ENCODE results near the gene ANK3.

The ANK3 gene

GRCh38 chr10:60098677-60099601 lies 290.7 kb downstream of the ANK3 start:
- Histone ChIP-seq H3F3A (ENCODE audit: insufficient read depth, low read length) (no peaks in the 10 kb centered on the region), H2AFZ (ENCODE audit: low read length) (no peak overlapping the region), H3K79me2 (ENCODE audit: low read length) (no peaks in the 10 kb centered on the region), H3K9ac (ENCODE audit: low read length) (no peak overlapping the region), H3K9me3 (replicated peaks; ENCODE audit: insufficient read depth, low read length) (no peaks in the 10 kb centered on the region), H4K20me1 (ENCODE audit: insufficient read depth, low read length) (no peaks in the 10 kb centered on the region), H3K27me3 (replicated peaks; ENCODE audit: insufficient read depth, low read length) (no peaks in the 10 kb centered on the region), H3K4me2 (ENCODE audit: low read depth, low read length) (no peak overlapping the region), H3K4me1 (ENCODE audit: low read length) (no peaks in the 10 kb centered on the region), H3K4me3 (ENCODE audit: low read length) (no peak overlapping the region), H3K9me2 (replicated peaks; ENCODE audit: insufficient read depth, low read length) (no peaks in the 10 kb centered on the region), H3K27ac (ENCODE audit: low read length) (no peak overlapping the region), H3K36me3 (replicated peaks; ENCODE audit: insufficient read depth, low read length) (no peaks in the 10 kb centered on the region)
- no peak for TF ChIP-seq EZH2 (optimal IDR thresholded peaks at IDR 0.05; ENCODE audit: low read depth, low read length)
- TF ChIP-seq, protein P1, sequence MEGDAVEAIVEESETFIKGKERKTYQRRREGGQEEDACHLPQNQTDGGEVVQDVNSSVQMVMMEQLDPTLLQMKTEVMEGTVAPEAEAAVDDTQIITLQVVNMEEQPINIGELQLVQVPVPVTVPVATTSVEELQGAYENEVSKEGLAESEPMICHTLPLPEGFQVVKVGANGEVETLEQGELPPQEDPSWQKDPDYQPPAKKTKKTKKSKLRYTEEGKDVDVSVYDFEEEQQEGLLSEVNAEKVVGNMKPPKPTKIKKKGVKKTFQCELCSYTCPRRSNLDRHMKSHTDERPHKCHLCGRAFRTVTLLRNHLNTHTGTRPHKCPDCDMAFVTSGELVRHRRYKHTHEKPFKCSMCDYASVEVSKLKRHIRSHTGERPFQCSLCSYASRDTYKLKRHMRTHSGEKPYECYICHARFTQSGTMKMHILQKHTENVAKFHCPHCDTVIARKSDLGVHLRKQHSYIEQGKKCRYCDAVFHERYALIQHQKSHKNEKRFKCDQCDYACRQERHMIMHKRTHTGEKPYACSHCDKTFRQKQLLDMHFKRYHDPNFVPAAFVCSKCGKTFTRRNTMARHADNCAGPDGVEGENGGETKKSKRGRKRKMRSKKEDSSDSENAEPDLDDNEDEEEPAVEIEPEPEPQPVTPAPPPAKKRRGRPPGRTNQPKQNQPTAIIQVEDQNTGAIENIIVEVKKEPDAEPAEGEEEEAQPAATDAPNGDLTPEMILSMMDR (IDR thresholded peaks at IDR 0.05; ENCODE audit: low read length) = peak; percentile 49
- no peak for TF ChIP-seq EZH2phosphoT487 (IDR thresholded peaks at IDR 0.05; ENCODE audit: low read length)
- no peak for DNase-seq

DNA sequence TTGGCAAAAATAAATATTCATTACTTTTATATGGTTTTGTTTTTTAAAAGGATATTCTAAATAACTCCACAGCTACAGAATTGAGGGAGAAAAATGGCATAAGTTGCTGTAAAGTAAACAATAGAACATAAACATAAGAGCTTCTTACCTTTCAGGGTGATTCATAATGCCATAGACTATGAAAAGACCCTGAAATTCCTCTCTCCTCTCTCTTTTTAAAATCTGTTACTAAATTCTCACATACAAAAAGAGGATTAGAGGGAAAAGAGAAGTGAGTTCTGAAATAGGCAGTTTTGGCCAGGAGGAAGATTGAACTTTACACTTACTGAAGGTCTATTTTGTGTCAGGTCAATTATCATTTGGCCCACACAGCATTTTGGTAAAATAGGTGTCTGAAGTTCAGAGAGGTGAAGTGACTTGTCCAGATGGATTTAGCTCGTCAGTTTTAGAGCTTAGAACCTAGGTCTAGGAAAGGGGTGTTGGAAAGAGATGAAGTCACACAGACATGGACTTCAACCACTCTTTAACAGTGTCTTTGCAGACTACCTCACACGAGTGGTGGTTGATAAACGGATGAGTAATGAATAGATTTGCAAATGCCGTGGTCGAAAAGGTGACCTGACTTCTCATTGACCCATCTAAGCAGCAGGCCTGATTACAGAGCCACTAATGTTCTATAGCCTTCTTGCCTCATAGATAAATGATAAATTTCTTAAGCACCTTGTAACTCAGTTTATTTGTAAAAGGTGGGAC lies 292.7 kb downstream of the ANK3 start:
- Histone ChIP-seq H4K20me1 (ENCODE audit: insufficient read depth, low read length) (no peaks in the 10 kb centered on the region), H3K4me1 (ENCODE audit: low read length) (no peaks in the 10 kb centered on the region), H3K9me2 (replicated peaks; ENCODE audit: insufficient read depth, low read length) (no peaks in the 10 kb centered on the region), H3K27me3 (replicated peaks; ENCODE audit: insufficient read depth, low read length) (no peaks in the 10 kb centered on the region), H3F3A (ENCODE audit: insufficient read depth, low read length) (no peaks in the 10 kb centered on the region), H3K27ac (ENCODE audit: low read length) (no peak overlapping the region), H3K4me2 (ENCODE audit: low read depth, low read length) (no peak overlapping the region), H3K9me3 (replicated peaks; ENCODE audit: insufficient read depth, low read length) (no peaks in the 10 kb centered on the region), H2AFZ (ENCODE audit: low read length) (no peak overlapping the region), H3K4me3 (ENCODE audit: low read length) (no peak overlapping the region), H3K36me3 (replicated peaks; ENCODE audit: insufficient read depth, low read length) (no peaks in the 10 kb centered on the region), H3K79me2 (ENCODE audit: low read length) (no peaks in the 10 kb centered on the region), H3K9ac (ENCODE audit: low read length) (no peak overlapping the region)
- no peak for DNase-seq
- no peak for TF ChIP-seq EZH2 (optimal IDR thresholded peaks at IDR 0.05; ENCODE audit: low read depth, low read length)
- no peak for TF ChIP-seq EZH2phosphoT487 (IDR thresholded peaks at IDR 0.05; ENCODE audit: low read length)
- TF ChIP-seq, protein P1 (IDR thresholded peaks at IDR 0.05; ENCODE audit: low read length) = no peak

DNA sequence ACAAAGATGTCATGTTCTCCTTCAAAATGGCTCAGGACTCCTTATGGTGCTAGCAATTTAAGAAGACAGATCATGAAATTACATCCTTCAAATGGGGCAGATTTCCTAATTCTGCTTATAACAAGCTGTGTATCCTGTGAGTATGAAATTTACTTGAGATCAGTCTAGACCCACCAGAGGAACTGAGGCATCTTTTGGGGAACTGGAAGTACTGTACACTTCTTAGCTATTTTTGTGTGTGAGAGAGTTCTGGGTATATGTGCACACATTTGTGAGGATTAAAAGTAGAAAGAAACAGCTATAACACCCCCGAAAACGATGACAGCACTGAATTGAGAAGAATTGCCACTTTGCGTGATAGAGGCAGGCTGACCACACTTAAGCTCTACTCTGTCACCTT lies 296.4 kb downstream of the ANK3 start:
- no peak overlapping the region for H3K27ac ChIP-seq (ENCODE audit: low read length)
- H2AFZ ChIP-seq (ENCODE audit: low read length) = no peak overlapping the region
- no peaks in the 10 kb centered on the region for H3K36me3 ChIP-seq (replicated peaks; ENCODE audit: insufficient read depth, low read length)
- no peak overlapping the region for H3K4me3 ChIP-seq (ENCODE audit: low read length)
- no peaks in the 10 kb centered on the region for H3F3A ChIP-seq (ENCODE audit: insufficient read depth, low read length)
- no peaks in the 10 kb centered on the region for H3K27me3 ChIP-seq (replicated peaks; ENCODE audit: insufficient read depth, low read length)
- H3K9ac ChIP-seq (ENCODE audit: low read length) = no peak overlapping the region
- no peaks in the 10 kb centered on the region for H3K9me3 ChIP-seq (replicated peaks; ENCODE audit: insufficient read depth, low read length)
- H3K4me1 ChIP-seq (ENCODE audit: low read length) = no peaks in the 10 kb centered on the region
- TF ChIP-seq EZH2 (optimal IDR thresholded peaks at IDR 0.05; ENCODE audit: low read depth, low read length) = no peak
- no peak for TF ChIP-seq EZH2phosphoT487 (IDR thresholded peaks at IDR 0.05; ENCODE audit: low read length)
- TF ChIP-seq, protein P1 (IDR thresholded peaks at IDR 0.05; ENCODE audit: low read length) = no peak
- H4K20me1 ChIP-seq (ENCODE audit: insufficient read depth, low read length) = no peaks in the 10 kb centered on the region
- no peaks in the 10 kb centered on the region for H3K79me2 ChIP-seq (ENCODE audit: low read length)
- no peak overlapping the region for H3K4me2 ChIP-seq (ENCODE audit: low read depth, low read length)
- DNase-seq = no peak
- no peaks in the 10 kb centered on the region for H3K9me2 ChIP-seq (replicated peaks; ENCODE audit: insufficient read depth, low read length)

Data from MM.1S (cell line).